PFSK-1 (cell line): Measurements from ENCODE around the gene IGSF9.

Source experiments
- FOXP2 ChIP-seq: optimal IDR thresholded peaks from 2 replicates; pipeline ENCODE3; 2011; ENCODE audit warnings: borderline replicate concordance, control low read depth, inconsistent platforms; ENCODE audit not compliant: insufficient read depth; ENCODE audit errors: extremely low read length, extremely low read depth
- POLR2AphosphoS5 ChIP-seq: IDR thresholded peaks from 2 replicates; pipeline ENCODE4 v1.6.1; 2012; ENCODE audit warnings: low read depth, mild to moderate bottlenecking, control low read depth, low read length, moderate library complexity
- REST ChIP-seq, 2 experiments: IDR thresholded peaks; 2 replicates each; pipeline versions ENCODE4 v1.6.1 to v1.8.0; 2011 to 2012; ENCODE audit warnings: low read depth in 2 of 2, low read length in 2 of 2, control low read depth in 1 of 2, inconsistent platforms in 1 of 2, mild to moderate bottlenecking in 1 of 2, moderate library complexity in 1 of 2; ENCODE audit not compliant: insufficient read depth in 1 of 2
- SIN3A ChIP-seq: IDR thresholded peaks from 2 replicates; pipeline ENCODE4 v1.6.1; 2012; ENCODE audit warnings: mild to moderate bottlenecking, low read length, moderate library complexity, borderline replicate concordance; ENCODE audit not compliant: insufficient read depth
- TAF1 ChIP-seq: IDR thresholded peaks from 2 replicates; pipeline ENCODE4 v1.6.1; 2012; ENCODE audit warnings: low read length, control low read depth, borderline replicate concordance; ENCODE audit not compliant: insufficient read depth

- TF ChIP-seq POLR2AphosphoS5 (no peak), REST (IDR thresholded peaks at IDR 0.05; ENCODE audit: insufficient read depth in 1 of 2, low read depth in 2 of 2, low read length in 2 of 2) (no peak), TAF1 (no peak), SIN3A (no peak), FOXP2 (no peak)
Measured at GRCh38 chr1:159960721-159961381, 15.4 kb upstream of the IGSF9 start.
